Lower leg skin (tissue), 3 donors: ENCODE measurements around the gene ACOX1.

Source experiments
- POLR2A ChIP-seq, 2 donors: fragments of 450-650 bp; IDR thresholded peaks; one replicate each; pipeline ENCODE4 v1.6.1; 2016 to 2017; ENCODE audit warnings: antibody characterized with exemption in 2 of 2, mild to moderate bottlenecking in 1 of 2, moderate library complexity in 1 of 2
- TF ChIP-seq, protein P1 (sequence below), 3 donors: fragments of 450-650 bp; IDR thresholded peaks; one replicate each; pipeline ENCODE4 v1.5.1; 2016; ENCODE audit warnings: antibody characterized with exemption in 3 of 3, mild to moderate bottlenecking in 3 of 3, moderate library complexity in 2 of 3

DNA sequence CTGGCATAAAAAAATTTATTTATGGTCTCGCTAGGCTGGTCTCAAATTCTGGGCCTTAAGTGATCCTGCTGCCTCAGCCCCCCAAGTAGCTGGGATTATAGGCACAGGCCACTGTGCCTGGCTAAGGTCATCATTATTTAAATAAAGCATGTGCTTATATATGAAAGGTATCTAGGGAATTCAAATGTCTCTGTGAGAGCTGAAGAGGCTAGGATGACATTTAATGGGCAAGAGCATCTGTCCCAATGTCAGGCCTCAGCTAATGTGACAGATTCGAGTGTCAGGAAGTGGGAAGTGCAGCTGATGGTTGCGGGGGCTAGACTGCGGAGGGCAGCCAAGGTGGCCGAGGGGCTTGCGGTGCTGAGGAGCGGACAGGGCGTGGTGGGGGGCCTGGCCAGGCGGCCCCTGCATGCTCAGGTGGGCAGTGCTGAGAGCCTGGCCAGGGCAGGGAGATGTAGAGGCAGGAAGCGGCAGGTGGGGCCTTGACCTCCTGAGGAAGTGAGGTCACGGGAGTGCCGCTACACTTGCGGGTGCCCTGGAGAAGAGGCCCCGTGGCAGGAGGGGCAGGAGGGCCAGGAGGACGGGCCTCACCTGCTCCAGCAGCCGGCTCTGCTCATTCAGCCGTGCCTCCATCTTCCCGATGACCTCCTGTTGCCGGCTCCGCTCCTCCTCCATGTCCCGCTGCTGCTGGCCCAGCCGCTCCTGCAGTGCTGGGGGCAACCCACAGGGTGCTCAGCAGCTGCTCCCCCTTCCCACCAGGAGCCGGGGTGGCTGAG is 61.6 kb downstream of the ACOX1 start:
- TF ChIP-seq, protein P1, sequence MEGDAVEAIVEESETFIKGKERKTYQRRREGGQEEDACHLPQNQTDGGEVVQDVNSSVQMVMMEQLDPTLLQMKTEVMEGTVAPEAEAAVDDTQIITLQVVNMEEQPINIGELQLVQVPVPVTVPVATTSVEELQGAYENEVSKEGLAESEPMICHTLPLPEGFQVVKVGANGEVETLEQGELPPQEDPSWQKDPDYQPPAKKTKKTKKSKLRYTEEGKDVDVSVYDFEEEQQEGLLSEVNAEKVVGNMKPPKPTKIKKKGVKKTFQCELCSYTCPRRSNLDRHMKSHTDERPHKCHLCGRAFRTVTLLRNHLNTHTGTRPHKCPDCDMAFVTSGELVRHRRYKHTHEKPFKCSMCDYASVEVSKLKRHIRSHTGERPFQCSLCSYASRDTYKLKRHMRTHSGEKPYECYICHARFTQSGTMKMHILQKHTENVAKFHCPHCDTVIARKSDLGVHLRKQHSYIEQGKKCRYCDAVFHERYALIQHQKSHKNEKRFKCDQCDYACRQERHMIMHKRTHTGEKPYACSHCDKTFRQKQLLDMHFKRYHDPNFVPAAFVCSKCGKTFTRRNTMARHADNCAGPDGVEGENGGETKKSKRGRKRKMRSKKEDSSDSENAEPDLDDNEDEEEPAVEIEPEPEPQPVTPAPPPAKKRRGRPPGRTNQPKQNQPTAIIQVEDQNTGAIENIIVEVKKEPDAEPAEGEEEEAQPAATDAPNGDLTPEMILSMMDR (IDR thresholded peaks at IDR 0.05) = no peak
- TF ChIP-seq POLR2A (IDR thresholded peaks at IDR 0.05) = no peak
